ENCODE measurements around the gene KCNA2. TPM values are rescaled to one million over a fixed set of nuclear protein-coding genes. Genes with fewer than 3 reads are reported as not detected.

Gene KCNA2
- total and polyA plus RNA-seq, 2 of the 13 experiments (the other 11 are each of a cell fraction or from before 2014, with no cell fraction given), result not detected

DNA sequence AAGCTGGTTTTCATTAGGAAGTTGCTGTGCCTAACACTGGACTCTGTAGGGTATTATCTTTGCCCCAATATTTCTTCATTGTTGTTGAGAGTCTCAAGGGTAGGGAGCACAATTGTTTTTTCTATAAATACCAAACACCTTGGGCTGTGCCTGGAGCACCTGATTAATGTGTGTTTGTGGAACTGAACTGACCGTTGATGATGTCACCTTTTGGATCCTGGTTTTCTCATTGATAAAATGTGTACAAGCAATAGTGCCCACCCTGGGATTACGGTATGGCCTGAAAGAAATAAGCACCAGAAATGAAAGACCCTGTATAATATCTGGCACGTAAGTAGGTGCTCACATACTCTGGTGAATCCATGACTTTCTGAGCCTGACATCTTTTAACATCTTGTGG is 39.3 kb downstream of the KCNA2 start:
- POLR2A ChIA-PET, result no interaction called here
- no peaks in the 10 kb centered on the region for H4K20me1 ChIP-seq (ENCODE audit: insufficient read depth, low read length)
- no TSS peak for BruUV-seq (replicated peaks)
- H3K9ac ChIP-seq (ENCODE audit: insufficient read depth, low read depth, low read length), result no peak overlapping the region
- TF ChIP-seq ATF7 (IDR thresholded peaks at IDR 0.05) (peak; percentile 86), ATF7 (CRISPR knock-in tag; IDR thresholded peaks at IDR 0.05) (no peak), KAT7 (CRISPR knock-in tag; IDR thresholded peaks at IDR 0.05; ENCODE audit: borderline replicate concordance) (no peak), CREB1 (IDR thresholded peaks at IDR 0.05) (peak; percentile 11; the same call in 1 of the 2 replicates), CREB1 (CRISPR knock-in tag; IDR thresholded peaks at IDR 0.05) (no peak)
- TF ChIP-seq, protein P1, sequence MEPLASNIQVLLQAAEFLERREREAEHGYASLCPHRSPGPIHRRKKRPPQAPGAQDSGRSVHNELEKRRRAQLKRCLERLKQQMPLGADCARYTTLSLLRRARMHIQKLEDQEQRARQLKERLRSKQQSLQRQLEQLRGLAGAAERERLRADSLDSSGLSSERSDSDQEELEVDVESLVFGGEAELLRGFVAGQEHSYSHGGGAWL (CRISPR knock-in tag; IDR thresholded peaks at IDR 0.05), result no peak
- TF ChIP-seq, protein P2, sequence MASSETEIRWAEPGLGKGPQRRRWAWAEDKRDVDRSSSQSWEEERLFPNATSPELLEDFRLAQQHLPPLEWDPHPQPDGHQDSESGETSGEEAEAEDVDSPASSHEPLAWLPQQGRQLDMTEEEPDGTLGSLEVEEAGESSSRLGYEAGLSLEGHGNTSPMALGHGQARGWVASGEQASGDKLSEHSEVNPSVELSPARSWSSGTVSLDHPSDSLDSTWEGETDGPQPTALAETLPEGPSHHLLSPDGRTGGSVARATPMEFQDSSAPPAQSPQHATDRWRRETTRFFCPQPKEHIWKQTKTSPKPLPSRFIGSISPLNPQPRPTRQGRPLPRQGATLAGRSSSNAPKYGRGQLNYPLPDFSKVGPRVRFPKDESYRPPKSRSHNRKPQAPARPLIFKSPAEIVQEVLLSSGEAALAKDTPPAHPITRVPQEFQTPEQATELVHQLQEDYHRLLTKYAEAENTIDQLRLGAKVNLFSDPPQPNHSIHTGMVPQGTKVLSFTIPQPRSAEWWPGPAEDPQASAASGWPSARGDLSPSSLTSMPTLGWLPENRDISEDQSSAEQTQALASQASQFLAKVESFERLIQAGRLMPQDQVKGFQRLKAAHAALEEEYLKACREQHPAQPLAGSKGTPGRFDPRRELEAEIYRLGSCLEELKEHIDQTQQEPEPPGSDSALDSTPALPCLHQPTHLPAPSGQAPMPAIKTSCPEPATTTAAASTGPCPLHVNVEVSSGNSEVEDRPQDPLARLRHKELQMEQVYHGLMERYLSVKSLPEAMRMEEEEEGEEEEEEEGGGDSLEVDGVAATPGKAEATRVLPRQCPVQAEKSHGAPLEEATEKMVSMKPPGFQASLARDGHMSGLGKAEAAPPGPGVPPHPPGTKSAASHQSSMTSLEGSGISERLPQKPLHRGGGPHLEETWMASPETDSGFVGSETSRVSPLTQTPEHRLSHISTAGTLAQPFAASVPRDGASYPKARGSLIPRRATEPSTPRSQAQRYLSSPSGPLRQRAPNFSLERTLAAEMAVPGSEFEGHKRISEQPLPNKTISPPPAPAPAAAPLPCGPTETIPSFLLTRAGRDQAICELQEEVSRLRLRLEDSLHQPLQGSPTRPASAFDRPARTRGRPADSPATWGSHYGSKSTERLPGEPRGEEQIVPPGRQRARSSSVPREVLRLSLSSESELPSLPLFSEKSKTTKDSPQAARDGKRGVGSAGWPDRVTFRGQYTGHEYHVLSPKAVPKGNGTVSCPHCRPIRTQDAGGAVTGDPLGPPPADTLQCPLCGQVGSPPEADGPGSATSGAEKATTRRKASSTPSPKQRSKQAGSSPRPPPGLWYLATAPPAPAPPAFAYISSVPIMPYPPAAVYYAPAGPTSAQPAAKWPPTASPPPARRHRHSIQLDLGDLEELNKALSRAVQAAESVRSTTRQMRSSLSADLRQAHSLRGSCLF (CRISPR knock-in tag; IDR thresholded peaks at IDR 0.05; ENCODE audit: borderline replicate concordance), result no peak
- no peaks in the 10 kb centered on the region for H3K9me3 ChIP-seq (ENCODE audit: low read length)
- ATAC-seq (no peak), DNase-seq (ENCODE audit: low spot score) (no peak), FAIRE-seq (no peak)
- no peak overlapping the region for H3K4me2 ChIP-seq (ENCODE audit: low read depth, low read length)
- 2% methylated on average over 3 of the region's 3 CpGs for WGBS (ENCODE audit: low lambda C conversion rate)
- no peaks in the 10 kb centered on the region for H3K79me2 ChIP-seq (ENCODE audit: insufficient read depth, low read length)
- no peak overlapping the region for H3K4me3 ChIP-seq (replicated peaks in 1 of 3; ENCODE audit: insufficient read depth in 1 of 3, low read depth in 2 of 3, low read length in 3 of 3)
- H3K27me3 ChIP-seq (ENCODE audit: control insufficient read depth in 1 of 2, insufficient read depth in 2 of 2, low read length in 2 of 2), result peaks cover 0 to 15% of the 10 kb centered on the region in 2 experiments; a peak in 2 of 5 replicates
- H3K36me3 ChIP-seq (replicated peaks in 1 of 2; ENCODE audit: control insufficient read depth in 1 of 2, insufficient read depth in 2 of 2, low read length in 2 of 2), result no peaks in the 10 kb centered on the region
- in situ Hi-C loops (cut with HindIII; ENCODE audit: extremely low pct_ligation_motif_present, low pct_unique_long_range_greater_than_20kb), result no loop called here
- H3K4me1 ChIP-seq (ENCODE audit: insufficient read depth, low read length), result no peaks in the 10 kb centered on the region
- H3K27ac ChIP-seq (ENCODE audit: extremely low read length, insufficient read depth, low read length), result no peak overlapping the region
- intact Hi-C loops (cut with micrococcal nuclease; ENCODE audit: unreplicated experiment), result no loop called here
- CTCF ChIA-PET (ENCODE audit: low intra/inter-chr PET ratio, low total read pairs), result no interaction called here
- H2AFZ ChIP-seq (ENCODE audit: low read length), result no peak overlapping the region
